NCI-H2107 treated with DMSO at 0.1 percent for 48 hours (cell line): ENCODE data around the gene LRIG1.
A peak's percentile ranks its signal among the peaks of the same experiment; 100 is the strongest.

Source experiments
- DNase-seq: peaks from one replicate; lab custom pipeline; 2025; ENCODE audit not compliant: unreplicated experiment; lab: John Stamatoyannopoulos, UW

Gene LRIG1

DNA sequence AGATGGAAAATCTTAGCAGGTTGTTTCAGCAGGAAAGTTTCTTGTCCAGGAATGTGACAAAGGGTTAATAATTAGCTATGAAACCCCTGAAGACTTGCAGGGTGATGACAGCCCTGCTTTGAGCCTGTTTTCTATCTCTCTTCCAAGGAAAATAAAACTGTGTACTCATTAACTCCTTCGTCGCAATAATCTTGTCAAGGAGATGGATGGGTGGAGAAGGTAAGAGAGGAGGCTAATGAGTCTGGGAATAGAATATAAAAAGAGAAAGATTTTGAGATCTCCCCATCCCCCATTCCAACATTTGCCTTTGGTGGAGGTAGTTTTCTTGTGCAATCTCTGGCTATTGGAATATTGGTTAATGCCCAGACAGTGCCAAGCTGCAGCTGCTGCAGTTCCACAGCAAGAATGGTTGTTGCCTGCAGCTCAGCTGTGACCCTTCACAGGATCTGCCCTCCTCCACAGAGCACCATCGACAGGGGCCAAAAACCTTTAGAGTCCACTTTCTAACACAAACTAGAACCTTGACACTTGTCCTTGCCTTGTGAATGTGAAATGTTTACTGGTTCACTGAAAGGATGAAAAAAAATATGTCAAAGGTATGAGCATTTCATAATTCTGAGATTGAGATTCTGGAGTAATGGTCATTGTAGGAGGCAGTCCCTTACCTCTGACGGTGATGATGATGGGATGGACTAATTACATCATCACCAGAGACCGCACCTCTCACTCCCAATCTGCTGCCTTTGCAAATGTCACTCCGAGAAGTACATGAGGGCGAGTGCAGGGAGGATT is 4.2 kb upstream of the LRIG1 start:
- no peak for DNase-seq

DNA sequence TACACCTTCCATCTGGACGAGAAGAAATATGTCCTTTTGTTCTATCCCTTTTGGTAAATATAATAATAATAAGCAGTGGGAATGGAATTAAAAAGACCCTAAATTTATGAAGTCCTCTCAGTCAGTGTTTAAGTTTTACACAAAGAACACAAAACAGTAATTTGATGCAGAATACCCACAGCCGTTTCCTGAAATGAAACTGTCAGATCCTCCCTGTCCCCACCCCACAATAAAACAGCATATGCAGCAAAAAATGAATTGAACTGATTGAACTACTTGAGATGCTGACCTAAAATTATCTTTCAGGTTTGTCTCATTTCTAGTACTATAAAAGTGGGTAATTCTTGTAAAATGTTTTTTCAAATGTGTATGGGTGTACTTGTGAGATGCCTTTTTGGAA is 2.2 kb upstream of the LRIG1 start:
- DNase-seq: no peak

DNA sequence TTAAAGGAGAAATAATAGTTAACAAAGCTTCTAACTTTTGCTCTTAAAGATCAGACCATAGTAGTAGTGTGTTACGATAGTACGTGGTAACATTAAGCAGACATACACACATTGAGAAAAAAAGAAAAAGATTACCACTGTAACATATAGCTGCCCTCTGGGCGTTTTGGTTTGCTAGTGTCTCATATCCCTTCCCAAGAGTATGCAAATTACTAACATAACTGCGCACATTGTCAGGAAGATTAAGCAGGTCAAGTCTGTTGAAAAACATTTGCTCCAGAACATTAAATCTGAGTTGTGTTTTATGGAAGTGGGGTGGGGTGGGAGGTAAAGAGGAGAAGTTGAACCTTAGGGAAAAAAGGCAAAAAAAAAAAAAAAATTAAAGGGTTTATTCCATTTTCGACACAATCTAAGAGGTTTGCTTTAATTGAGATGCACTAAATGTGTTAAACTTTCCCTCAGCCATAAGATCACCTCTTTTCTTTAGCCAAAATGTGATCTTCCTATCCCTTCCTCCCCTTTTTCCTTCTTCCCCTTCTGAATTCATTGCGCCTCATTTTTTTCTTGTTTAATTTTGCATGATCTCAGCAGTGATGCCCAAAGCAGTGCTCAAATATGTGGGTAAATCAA is 1.5 kb upstream of the LRIG1 start:
- no peak for DNase-seq

DNA sequence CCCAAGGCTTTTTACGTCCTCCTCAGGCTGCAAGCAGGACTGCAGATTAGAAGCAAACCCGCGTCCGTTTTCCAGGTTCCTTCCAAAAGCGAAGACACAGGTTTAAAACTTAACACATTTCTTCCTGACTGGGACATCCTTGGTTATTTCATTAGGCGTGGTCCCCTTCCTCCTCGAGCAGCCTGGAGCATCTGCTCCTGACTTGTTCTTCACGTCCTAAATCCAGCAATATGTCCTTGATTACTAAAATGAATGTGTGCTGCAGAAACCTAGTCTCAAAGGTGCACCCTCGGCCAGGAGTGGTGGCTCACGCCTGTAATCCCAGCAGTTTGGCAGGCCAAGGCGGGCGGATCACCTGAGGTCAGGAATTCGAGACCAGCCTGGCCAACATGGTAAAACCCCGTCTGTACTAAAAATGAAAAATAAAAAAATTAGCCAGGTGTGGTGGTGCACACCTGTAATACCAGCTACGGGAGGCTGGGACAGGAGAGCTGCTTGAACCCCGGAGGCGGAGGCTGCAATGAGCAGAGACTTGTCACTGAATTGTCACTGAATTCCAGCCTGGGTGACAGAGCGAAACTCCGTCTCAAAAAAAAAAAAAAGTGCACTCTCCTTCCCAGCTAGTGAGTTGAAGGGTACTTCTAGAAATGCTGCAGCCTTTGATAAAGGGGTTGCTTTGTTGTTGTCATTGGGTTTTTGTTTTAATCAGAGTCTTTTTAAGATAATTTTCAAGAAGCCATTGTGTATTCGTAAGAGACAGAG is 842 bp upstream of the LRIG1 start:
- no peak for DNase-seq

DNA sequence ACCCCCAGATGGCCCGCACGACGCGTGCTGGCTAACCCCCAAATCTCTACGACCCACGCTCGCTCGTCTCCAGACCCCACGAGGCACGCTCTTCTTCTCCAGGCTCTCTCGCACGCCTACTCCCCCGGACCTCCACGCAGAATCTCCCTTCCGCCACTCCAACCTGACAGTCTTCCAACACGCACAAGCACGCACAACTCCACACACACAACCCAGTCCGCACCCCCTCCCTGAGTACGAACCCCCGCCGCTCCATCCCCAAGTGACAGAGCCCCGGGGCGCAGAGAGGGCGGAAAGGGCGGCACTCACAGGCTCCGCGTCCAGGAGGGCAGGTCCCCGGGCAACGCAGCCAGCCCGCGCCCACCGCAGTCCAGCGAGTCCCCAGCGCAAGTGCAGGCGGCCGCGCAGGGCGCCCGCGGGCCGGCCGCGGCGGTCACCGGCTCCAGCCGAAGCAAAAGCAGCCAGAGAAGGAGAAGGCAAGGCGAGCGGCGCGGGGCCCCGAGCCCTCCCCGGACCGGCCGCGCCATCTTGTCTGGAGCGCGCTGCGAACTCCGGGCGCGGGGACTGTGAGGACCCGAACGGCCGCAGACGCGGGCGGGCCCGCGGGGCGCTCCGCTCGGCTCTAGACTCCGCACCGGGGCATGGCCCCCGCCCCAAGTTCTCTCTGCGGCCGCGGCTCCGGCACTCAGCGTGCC is 794 bp downstream of the LRIG1 start:
- DNase-seq: no peak

DNA sequence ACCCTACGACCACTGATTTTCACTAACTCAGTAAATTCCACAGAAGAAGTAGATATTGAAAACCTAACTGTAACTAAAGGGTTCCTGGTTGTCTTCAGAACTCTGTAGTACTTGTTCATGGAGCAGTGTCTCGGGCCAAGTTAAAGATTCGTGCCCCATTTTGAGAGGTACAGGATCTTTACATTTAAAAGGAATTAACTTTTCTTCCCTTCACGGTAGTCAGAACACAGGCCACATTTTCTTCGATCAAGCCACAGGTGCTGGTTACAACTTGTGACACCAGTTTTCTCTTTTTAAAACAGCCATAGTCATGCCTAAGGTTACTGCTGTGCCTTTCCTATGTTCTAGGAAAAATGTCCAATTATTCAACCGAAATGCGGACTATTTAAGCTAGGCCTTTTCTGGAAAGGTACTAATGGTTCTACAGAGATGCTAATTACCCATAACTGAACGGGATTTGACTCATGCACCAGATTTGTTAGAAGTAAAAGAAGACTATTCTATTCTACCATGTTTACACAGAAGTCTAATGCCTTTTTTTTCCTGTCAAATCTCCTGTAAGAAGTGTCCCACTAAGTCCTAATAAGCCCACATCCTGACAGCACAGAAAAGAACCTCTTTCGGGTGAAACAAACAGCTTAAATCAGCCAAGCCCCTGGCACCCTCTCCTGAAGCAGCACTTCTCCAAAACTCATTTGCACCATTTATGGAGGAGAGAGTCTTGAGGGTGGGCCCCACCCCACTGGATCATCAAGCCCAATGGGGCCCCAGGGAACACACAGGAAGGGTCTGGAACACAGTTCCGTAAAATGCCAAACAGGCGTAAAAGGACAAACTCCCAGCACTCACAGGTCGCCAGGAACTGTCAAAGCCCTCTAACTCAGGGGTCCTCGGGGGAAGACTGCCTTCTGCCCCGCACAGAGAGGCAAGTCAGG is 1.9 kb downstream of the LRIG1 start:
- DNase-seq: no peak

DNA sequence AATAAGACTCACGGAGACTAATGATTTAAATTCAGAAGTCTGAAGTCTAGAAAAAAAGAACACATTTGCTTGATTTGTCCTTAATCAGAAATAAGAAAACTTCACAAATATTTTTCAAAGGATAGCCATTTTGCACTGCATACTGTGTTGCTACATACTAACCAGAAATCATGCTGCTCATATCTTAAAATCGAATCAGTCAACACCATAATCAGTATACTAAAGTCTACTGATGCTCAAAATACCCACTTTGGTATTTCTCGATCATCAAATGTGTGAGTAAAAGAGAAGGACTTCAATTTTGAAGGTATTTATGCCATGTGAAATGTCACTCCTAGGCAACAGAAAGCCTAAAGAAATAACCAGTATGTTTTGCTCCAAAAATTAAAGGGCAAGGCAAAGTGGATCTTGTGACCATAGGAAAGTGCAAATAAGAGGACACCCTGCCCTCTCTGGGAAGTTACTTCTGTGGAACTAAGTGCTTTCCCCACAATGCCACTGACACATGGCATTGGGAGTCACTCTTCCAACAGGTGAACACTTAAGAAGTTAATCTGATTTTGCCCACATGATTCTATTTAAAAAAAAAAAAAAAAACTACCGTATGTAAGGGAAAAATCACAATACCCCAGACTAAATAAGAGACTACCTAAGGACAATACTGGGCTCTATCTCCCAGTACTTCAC is 2.7 kb downstream of the LRIG1 start:
- DNase-seq: no peak

DNA sequence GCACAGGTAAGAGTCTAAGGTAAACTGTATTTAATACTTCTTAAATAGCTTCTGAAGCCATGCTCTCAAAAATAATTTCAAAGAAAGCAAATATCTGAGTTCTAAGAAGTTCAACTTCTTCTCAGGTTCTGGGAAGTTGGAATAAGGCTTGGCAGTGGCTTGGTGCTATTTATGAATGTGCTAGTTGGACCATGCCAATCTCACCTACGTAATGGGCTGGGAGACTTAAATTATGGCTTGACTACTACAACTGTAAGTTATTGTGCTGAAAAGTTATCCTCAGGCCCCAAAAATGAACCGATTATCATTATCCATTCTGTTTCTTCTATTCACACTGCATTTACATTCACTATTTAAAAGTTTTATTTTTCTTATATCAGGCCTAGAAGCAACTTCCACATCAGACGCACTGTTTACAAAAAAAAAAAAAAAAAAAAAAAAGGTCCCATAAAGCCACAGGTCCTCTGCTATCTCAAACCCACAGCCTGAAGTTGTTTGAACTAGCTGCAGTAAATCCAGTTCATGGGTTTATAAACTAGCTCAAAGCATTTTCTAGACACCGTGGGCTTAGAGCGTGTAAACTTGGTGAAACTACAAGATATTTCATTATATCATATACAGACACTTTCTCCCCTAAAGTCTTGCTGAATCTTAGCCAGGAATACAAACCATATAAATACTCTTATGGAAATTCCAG is 3.4 kb downstream of the LRIG1 start:
- no peak for DNase-seq

DNA sequence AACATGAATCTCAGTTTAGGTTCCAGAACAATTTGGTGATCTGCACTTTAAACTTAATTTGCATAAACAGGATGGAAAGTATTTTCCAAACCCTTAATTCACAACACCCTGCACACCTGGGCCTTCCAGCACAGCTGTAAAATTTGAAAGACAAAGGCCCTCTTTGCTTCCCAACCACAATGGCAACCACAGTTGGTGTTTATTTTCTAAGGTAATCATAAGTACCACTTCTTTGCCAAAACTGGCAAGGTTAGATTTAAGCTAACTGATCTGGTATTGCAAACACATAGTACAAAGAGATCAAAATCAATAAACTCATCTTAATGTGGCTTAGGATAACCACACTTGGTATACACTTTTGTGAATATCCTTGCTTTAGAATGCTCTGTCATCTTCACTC is 4.1 kb downstream of the LRIG1 start:
- DNase-seq: peak; percentile 3

DNA sequence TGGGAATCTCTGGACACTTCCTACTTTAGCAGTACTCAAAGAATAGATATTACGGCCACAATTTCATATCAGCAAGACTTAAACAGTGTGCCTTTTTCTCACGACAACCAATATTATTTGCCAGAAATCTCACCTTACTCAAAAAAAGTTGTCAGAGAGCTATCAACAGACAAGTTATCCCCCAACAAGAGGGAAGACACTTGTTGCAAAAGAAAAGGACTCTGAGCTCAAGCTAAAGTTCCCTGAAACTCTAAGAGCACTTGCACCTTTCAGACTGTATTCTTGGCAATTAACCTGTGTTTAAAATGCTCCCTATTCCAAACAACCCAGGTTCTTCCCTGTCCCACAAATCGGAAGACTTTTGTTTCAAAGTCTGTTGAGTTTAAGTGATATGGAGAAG is 4.5 kb downstream of the LRIG1 start:
- DNase-seq: no peak

DNA sequence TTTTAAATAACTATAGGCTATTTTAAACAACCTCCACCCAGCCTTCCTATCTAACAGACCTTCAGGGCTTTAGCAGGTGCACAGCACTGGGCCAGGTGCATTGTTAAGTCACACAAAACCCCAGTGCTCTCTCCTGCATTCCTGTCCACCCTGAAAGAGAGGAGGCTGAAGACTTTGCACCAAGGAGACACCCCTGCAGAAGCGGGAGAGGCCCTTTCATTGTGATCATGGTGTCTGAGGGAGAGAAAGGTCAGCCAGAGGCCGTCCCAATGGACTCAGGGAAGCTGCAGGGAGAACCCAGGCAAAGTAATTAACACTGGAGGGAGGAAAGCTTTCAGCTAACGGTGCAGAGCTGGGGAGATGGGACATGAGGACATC is 5.2 kb downstream of the LRIG1 start:
- no peak for DNase-seq

DNA sequence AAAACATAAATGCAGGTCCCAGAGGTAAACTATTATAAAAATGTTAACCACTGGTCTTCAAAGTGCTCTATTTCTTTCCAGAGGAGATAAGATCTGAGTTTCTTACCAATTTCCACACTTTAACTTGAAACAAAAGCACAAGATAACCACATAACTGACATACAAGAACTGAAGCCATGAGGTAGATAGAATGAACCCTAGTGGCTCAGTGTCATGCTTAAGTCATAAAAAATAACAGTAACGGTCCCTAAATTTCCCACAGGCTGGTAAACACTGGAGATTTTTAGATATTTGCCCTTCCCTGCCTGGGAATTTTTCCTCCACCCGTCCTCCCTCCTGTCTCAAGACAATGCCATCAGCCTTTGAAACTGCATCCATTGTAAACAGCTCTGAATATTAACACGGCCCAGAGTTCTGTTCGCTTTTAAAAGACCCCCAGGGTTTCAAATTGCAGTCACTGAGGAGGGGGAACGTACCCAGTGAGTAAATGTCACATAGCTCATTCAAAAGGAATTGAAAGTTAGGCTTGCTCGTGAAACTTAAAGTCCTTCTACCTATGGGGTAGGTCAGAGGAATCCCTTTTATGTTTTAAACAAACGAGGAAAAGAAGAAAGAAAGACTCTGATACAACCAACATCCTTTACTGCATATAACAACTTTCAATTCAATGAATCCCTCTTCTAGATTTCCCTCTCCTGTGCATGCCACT is 5.7 kb downstream of the LRIG1 start:
- DNase-seq: no peak

DNA sequence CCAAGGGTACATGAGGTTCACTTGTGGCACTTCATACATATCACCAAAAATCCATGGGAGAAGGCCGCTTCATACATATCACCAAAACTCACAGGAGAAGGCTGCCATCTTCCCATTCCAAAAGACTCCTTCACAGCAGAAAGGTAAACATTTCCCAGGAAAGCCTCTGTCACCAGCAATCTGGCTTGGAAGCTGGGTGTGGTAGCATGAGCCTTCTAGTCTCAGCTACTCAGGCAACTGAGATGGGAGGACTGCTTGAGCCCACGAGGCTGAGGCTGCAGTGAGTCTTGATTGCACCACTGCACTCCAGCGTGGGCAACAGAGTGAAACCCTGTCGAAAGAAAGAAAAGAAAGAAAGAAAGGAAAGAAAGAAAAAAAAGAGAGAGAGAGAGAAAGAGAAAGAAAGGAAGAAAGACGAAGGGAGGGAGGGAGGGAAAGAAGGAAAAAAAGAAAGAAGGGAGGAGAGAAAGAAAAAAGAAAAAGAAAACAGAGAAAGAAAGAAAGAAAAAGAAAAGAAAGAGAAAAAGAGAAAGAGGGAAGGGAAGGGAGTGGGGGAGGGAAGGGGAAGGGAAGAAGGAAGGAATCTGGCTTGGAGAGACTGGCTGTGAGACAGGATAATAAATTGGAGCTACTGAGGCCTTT is 7.2 kb downstream of the LRIG1 start:
- no peak for DNase-seq

DNA sequence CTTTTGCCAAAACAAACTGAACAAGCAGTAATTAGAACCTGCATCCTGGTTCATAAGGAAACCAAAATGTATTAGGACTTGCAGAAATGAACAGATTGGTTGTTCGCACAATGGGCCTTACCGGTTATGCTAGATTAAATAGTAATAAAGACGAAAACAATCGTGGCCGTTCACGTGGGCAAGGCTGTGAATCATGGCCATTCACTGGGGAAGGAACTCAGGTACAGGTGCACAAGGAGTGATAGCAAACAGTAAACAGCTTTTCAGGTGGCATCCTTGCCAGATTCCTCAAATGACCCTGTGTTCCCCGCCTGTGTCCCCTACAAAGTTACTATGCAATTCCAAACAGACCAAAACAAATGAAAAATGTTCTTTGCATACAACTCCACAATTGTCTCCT is 8.2 kb downstream of the LRIG1 start:
- no peak for DNase-seq

DNA sequence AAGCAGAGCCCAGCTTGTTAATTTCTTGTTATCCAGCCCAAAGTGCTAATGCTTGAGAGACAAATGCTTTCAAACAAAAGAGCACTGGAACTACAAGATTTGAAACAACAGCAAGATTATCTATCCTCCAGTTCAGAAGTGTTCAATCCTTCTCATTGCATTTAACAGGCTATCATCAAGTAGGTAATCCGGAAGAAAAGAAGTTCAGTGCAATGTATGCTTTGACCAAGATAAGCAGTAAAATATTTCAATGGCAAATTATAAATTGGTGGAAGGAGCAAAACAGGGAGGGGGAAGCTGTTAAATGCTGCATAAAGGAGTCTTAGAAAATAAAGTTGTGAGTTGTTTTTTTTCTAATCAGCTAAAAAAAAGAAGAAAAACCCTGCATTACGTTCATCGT is 8.8 kb downstream of the LRIG1 start:
- DNase-seq: no peak

DNA sequence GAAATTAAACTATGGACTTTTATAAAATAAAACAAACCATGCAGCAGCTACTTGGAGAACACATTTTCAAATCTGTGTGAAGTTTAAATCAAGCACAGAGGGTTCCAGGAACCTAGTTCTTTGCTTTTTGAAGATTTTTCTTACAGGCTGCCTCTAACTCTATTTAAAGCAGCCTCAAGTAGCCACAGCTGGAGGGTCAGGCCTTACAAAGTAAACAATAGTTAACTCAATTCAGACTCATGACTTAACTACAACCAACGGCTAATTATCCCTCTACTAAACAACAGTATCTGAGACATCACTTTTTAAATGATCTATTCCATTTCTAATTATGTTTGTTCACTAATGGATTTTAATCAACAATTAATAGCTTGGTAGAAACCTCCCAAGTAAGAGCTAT is 9.8 kb downstream of the LRIG1 start:
- no peak for DNase-seq

DNA sequence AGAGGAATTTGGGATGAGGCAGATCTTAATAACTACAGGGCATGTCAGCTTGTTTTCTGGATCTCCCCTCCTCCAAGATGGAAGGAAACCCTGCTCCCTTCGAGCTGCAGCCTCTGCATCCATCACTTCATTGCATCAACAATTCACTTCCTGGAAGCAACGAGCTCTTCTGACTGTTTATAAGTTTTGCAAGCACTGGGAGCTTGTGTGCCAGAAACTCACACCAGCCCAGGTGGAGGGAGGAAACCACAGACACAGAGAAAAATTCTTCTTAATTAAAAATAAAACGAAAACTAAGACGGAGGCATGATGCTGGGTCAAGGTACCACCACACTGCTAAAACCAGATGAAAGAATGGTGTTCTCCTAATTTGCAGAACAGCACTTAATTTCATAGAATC is 10.6 kb downstream of the LRIG1 start:
- DNase-seq: no peak

DNA sequence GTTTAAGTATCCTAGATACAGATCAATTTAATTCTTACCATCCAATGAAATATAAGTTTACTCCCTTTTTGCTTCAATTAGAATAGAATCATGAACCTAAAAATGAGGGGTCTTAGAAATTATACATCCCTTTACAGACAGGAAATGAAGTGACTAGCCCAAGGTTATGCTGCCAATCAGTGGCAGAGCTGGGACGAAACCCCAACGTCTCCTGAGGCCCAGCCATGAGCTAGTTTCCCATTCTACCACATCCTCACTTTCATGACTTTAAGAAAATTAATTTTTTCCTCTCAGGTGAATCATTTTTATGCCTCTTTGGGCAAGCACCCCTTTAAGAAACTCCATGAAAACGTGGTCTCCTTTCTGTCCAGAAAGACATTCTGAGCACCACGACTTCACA is 11.2 kb downstream of the LRIG1 start:
- no peak for DNase-seq
